Panc1 (cell line): Measurements from ENCODE around the gene CALCA. TPM values are rescaled to one million over a fixed set of nuclear protein-coding genes. Genes with fewer than 3 reads are reported as not detected.

Experiments
- ATAC-seq: fragments of 200-7000 bp; cut with Tn5 transposase; 2 replicates; pipeline ENCODE4 v1.9.1; 2020; ENCODE audit warnings: mild to moderate bottlenecking, moderate library complexity
- BruUV-seq: library from RNA; stranded (reverse); fragments of 400-500 nt; replicated peaks from 2 replicates; lab custom pipeline; 2021; lab: Mats Ljungman, UMichigan
- CTCF ChIA-PET: fragments of 300-600 bp; sonication (Branson Sonifier 250); formaldehyde crosslinking; loops from one replicate; lab custom pipeline; 2022; ENCODE audit warnings: antibody characterized with exemption; lab: Charles Lee
- POLR2A ChIA-PET: fragments of 300-600 bp; sonication (Branson Sonifier 250); formaldehyde crosslinking; loops from one replicate; lab custom pipeline; 2022; ENCODE audit warnings: antibody characterized with exemption; lab: Charles Lee
- DNase-seq: peaks from one replicate; pipeline ENCODE4 v3.0.0-alpha.2; 2010; ENCODE audit warnings: low read depth, low spot score
- H3K27ac ChIP-seq: 2 replicates; pipeline ENCODE4 v1.5.1; 2011; ENCODE audit warnings: mild to moderate bottlenecking, low read length, inconsistent platforms
- H3K27me3 ChIP-seq: fragments of 200-500 bp; sonication (Bioruptor generic); 2 replicates; pipeline ENCODE4 v1.6.0; 2014; ENCODE audit warnings: low read length, inconsistent platforms; ENCODE audit not compliant: control insufficient read depth, insufficient read depth
- H3K36me3 ChIP-seq: fragments of 200-500 bp; sonication (Bioruptor generic); 2 replicates; pipeline ENCODE4 v1.5.1; 2014; ENCODE audit warnings: inconsistent platforms, mild to moderate bottlenecking, low read length, moderate library complexity; ENCODE audit not compliant: control insufficient read depth, insufficient read depth
- H3K4me1 ChIP-seq: 2 replicates; pipeline ENCODE4 v1.5.1; 2011; ENCODE audit warnings: inconsistent platforms, mild to moderate bottlenecking, low read length, moderate library complexity; ENCODE audit not compliant: control insufficient read depth, insufficient read depth
- H3K4me3 ChIP-seq, 2 experiments: 2 replicates each; pipeline ENCODE4 v1.5.1; 2011 to 2012; ENCODE audit warnings: low read depth in 2 of 2, low read length in 2 of 2, mild to moderate bottlenecking in 2 of 2, inconsistent platforms in 1 of 2, moderate library complexity in 1 of 2
- H3K9me3 ChIP-seq: fragments of 200-500 bp; sonication (Bioruptor generic); 2 replicates; pipeline ENCODE4 v1.5.1; 2014; ENCODE audit warnings: low read depth, mild to moderate bottlenecking, inconsistent platforms, low read length, moderate library complexity; ENCODE audit not compliant: control insufficient read depth, insufficient read depth
- CTCF ChIP-seq: fragments of 450-650 bp; IDR thresholded peaks from 2 replicates; pipeline ENCODE4 v1.5.1; 2017; ENCODE audit warnings: mild to moderate bottlenecking
- POLR2AphosphoS5 ChIP-seq: IDR thresholded peaks from 2 replicates; pipeline ENCODE4 v1.6.1; 2012; ENCODE audit warnings: mild to moderate bottlenecking, low read depth, low read length, moderate library complexity
- REST ChIP-seq, 2 experiments: IDR thresholded peaks; 2 replicates each; pipeline ENCODE4 v1.6.1; 2011 to 2012; ENCODE audit warnings: low read depth in 2 of 2, control low read depth in 1 of 2, low read length in 1 of 2, mild to moderate bottlenecking in 1 of 2, moderate library complexity in 1 of 2; ENCODE audit not compliant: insufficient read depth in 1 of 2
- SIN3A ChIP-seq: IDR thresholded peaks from 2 replicates; pipeline ENCODE4 v1.6.1; 2012; ENCODE audit warnings: low read depth, mild to moderate bottlenecking, low read length, moderate library complexity, borderline replicate concordance; ENCODE audit not compliant: insufficient read depth
- TCF7L2 ChIP-seq: IDR thresholded peaks from 2 replicates; pipeline ENCODE4 v1.6.1; 2011; ENCODE audit warnings: mild to moderate bottlenecking, low read depth, low read length, inconsistent platforms
- in situ Hi-C: cut with HindIII; loops from 2 replicates; pipeline ENCODE4 v1.10.0; 2016; ENCODE audit warnings: low sequenced_read_pairs, low pct_unique_long_range_greater_than_20kb
- intact Hi-C: fragments of 100-400 bp; cut with micrococcal nuclease; formaldehyde crosslinking; loops from one replicate; pipeline ENCODE4 v1.10.0; 2022; ENCODE audit not compliant: unreplicated experiment
- total RNA-seq: library from RNA; stranded (reverse); gene quantifications from one replicate; pipeline ENCODE4 v1.2.1, GENCODE V29; 2021; ENCODE audit not compliant: unreplicated experiment

The CALCA gene
- total RNA-seq, 1 experiment from 2014 or later: not detected

- Histone ChIP-seq H3K4me1 (no peaks in the 10 kb centered on the region), H3K4me3 (no peak overlapping the region), H3K9me3 (no peaks in the 10 kb centered on the region), H3K27me3 (no peaks in the 10 kb centered on the region; the same call in 1 of the 2 replicates), H3K27ac (no peak overlapping the region), H3K36me3 (no peaks in the 10 kb centered on the region)
- BruUV-seq: no TSS peak
- ChIA-PET POLR2A (no interaction called here), CTCF (no interaction called here)
- no peak for TF ChIP-seq TCF7L2
- TF ChIP-seq POLR2AphosphoS5: no peak
- TF ChIP-seq CTCF: no peak
- no peak for TF ChIP-seq SIN3A
- intact Hi-C loops (no loop called here), in situ Hi-C loops (no loop called here)
- DNase-seq: no peak
- no peak for ATAC-seq
Observed at GRCh38 chr11:14942745-14943144, 29.4 kb downstream of the CALCA start.

- Histone ChIP-seq H3K27ac (no peak overlapping the region), H3K36me3 (no peaks in the 10 kb centered on the region), H3K27me3 (no peaks in the 10 kb centered on the region; the same call in 1 of the 2 replicates), H3K4me3 (no peak overlapping the region), H3K4me1 (no peaks in the 10 kb centered on the region), H3K9me3 (no peaks in the 10 kb centered on the region)
- ATAC-seq (no peak), DNase-seq (no peak)
- intact Hi-C loops: no loop called here
- no peak for TF ChIP-seq CTCF
- TF ChIP-seq TCF7L2: no peak
- no peak for TF ChIP-seq POLR2AphosphoS5
- TF ChIP-seq SIN3A: no peak
- TF ChIP-seq REST (IDR thresholded peaks at IDR 0.05; ENCODE audit: insufficient read depth in 1 of 2, low read depth in 2 of 2, low read length in 1 of 2): no peak
- in situ Hi-C loops: no loop called here
- ChIA-PET CTCF (no interaction called here), POLR2A (interaction anchor here (0.7 kb wide), 1 partner anchor 18 kb away, joined by 5 read pairs; no protein-coding TSS in a partner anchor)
- no TSS peak for BruUV-seq
Observed at GRCh38 chr11:14938936-14939335, 33.2 kb downstream of the CALCA start.
